Heart right ventricle (tissue), 16 donors: ENCODE data around the gene GLRA3. TPM values are rescaled to one million over a fixed set of nuclear protein-coding genes. Genes with fewer than 3 reads are reported as not detected.
A peak's percentile ranks its signal among the peaks of the same experiment; 100 is the strongest.

Experiments used
- ATAC-seq, 8 donors: fragments of 200-7000 bp; cut with Tn5 transposase; one replicate each; pipeline ENCODE4 v1.9.1; 2020; ENCODE audit warnings: mild to moderate bottlenecking in 8 of 8, moderate library complexity in 8 of 8, moderate number of reproducible peaks in 1 of 8
- DNase-seq, 2 donors: peaks; one replicate each; pipeline ENCODE4 v3.0.0-alpha.2; 2020
- H3K27ac ChIP-seq, 10 donors: fragments of 200-600 bp; sonication (generic) in 2 of 10; one replicate each; pipeline versions ENCODE4 v1.5.0 to v1.8.0; 2020 to 2022; ENCODE audit warnings: mild to moderate bottlenecking in 3 of 10
- H3K27me3 ChIP-seq, 7 donors: fragments of 200-600 bp; one replicate each; pipeline ENCODE4 v1.8.0; 2021 to 2022; ENCODE audit warnings: mild to moderate bottlenecking in 2 of 7
- H3K36me3 ChIP-seq, 9 donors: fragments of 200-600 bp; sonication (generic) in 1 of 9; one replicate each; pipeline versions ENCODE4 v1.5.0 to v1.8.0; 2020 to 2022; ENCODE audit warnings: mild to moderate bottlenecking in 2 of 9
- H3K4me1 ChIP-seq, 9 donors: fragments of 200-600 bp; sonication (generic) in 1 of 9; one replicate each; pipeline versions ENCODE4 v1.5.0 to v1.8.0; 2020 to 2022; ENCODE audit warnings: mild to moderate bottlenecking in 4 of 9
- H3K4me3 ChIP-seq, 10 donors: fragments of 200-600 bp; sonication (generic) in 2 of 10; one replicate each; pipeline versions ENCODE4 v1.5.0 to v1.8.0; 2020 to 2022; ENCODE audit warnings: mild to moderate bottlenecking in 7 of 10, moderate library complexity in 2 of 10
- H3K9me3 ChIP-seq, 11 donors: fragments of 200-600 bp in 10 of 11; sonication (generic) in 2 of 11; one replicate each; pipeline versions ENCODE4 v1.5.0 to v1.8.0; 2013 to 2022; ENCODE audit warnings: mild to moderate bottlenecking in 2 of 11, control low read depth in 1 of 11, moderate library complexity in 1 of 11
- WGBS, 2 donors: extraction: QIAGEN DNeasy Blood & Tissue Kit; methylation state at CpG; one replicate each; pipeline ENCODE4 v1.1.7; 2013; ENCODE audit warnings: inconsistent platforms in 1 of 2; 5-methylcytosine and 5-hydroxymethylcytosine counted together
- intact Hi-C, 10 donors: fragments of 100-400 bp; cut with DNase I; formaldehyde crosslinking; loops; one replicate each; pipeline versions ENCODE4 v1.11.1 to v1.14.2; 2022
- polyA plus RNA-seq, 2 donors: library from polyadenylated mRNA; stranded (reverse); fragments of 200-250 nt; gene quantifications; one replicate each; pipeline ENCODE4 v1.2.3, GENCODE V29; 2013
- total RNA-seq, 10 donors: library from RNA; stranded (reverse); fragmentation: NEBNext Ultra II Directional in 3 of 10; extraction: Animal tissue kit (Norgen Biotek cat#: 25700) in 3 of 10; gene quantifications; one replicate each; pipeline versions ENCODE4 v1.2.1 to v1.2.4, GENCODE V29; 2021 to 2023
- TF ChIP-seq, protein P1 (sequence below), 9 donors: fragments of 200-600 bp; sonication (generic) in 2 of 9; IDR thresholded peaks; one replicate each; pipeline versions ENCODE4 v1.5.0 to v1.8.0; 2021 to 2022; ENCODE audit warnings: antibody characterized with exemption in 9 of 9, mild to moderate bottlenecking in 5 of 9, moderate library complexity in 1 of 9
- donor health status: Arrhythmogenic right ventricular cardiomyopathy.
- donor health status: ischemic (EF 13 %, LVEDD 7.1; RV severe dilation, severe dysfunction).
- donor health status: healthy with polysubstance abuse.
- donor health status: DM: no; HTN: yes; CAD: no.
- donor health status: DM: no; HTN: no; CAD: no.
- donor health status: ischemic (EF 25% LVEDD 6.9; RV normal size, moderate dysfunction).
- donor health status: ischemic (EF 25% LVEDD 5.7; RV mildly dilated, moderate dysfunction).
- donor health status: healthy.
- donor health status: DM: yes; HTN: yes; CAD: no.
- donor health status: Ischemic cardiomyopathy.
- donor health status: ischemic (EF 35%, LVEDD 5.7; RV mildly dilated, moderate dysfunction).
- donor health status: nonischemic (EF 11% LVEDD 7.7; RV severe dilation, severe dysfunction).
- donor health status: DM: yes; HTN: yes; CAD: no.
- donor health status: PGD.
- donor health status: ischemic (EF 29% LVEDD 5.4; RV normal size, mild dysfunction).
- donor health status: nonischemic (EF 23%, LVEDD 6.1; RV moderate dilation, normal function).

The GLRA3 gene
- total and polyA plus RNA-seq, 12 donors, result not detected

DNA sequence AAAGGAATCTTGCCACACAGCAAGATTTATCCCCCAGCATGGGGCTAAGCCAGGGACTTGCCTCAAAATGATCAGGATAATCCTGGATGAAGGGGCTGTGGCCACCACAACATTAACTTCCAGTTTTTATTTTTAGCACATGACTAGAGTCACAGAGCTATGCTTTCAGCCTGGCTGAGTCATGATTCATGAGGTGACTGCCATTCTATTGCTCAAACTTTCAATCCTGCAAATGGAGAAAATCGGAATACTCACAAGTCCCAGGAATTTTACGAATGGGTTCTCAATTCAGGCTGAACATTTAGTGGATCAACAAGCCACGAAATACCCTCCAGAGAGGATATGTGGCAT, 236.1 kb downstream of the GLRA3 start:
- H3K36me3 ChIP-seq, result no peaks in the 10 kb centered on the region
- peak overlapping the region in 1 of 10 donors; percentile 23 for H3K27ac ChIP-seq
- WGBS, 2 donors, result 76 to 78% methylated on average over 3 of the region's 3 CpGs
- TF ChIP-seq, protein P1, sequence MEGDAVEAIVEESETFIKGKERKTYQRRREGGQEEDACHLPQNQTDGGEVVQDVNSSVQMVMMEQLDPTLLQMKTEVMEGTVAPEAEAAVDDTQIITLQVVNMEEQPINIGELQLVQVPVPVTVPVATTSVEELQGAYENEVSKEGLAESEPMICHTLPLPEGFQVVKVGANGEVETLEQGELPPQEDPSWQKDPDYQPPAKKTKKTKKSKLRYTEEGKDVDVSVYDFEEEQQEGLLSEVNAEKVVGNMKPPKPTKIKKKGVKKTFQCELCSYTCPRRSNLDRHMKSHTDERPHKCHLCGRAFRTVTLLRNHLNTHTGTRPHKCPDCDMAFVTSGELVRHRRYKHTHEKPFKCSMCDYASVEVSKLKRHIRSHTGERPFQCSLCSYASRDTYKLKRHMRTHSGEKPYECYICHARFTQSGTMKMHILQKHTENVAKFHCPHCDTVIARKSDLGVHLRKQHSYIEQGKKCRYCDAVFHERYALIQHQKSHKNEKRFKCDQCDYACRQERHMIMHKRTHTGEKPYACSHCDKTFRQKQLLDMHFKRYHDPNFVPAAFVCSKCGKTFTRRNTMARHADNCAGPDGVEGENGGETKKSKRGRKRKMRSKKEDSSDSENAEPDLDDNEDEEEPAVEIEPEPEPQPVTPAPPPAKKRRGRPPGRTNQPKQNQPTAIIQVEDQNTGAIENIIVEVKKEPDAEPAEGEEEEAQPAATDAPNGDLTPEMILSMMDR (IDR thresholded peaks at IDR 0.05), result no peak
- H3K27me3 ChIP-seq, result no peaks in the 10 kb centered on the region
- H3K4me3 ChIP-seq, result no peak overlapping the region
- H3K9me3 ChIP-seq, result no peaks in the 10 kb centered on the region
- intact Hi-C loops, result no loop called here
- ATAC-seq, result peak in 5 of 8 donors; percentile 55 to 90 (median 73)
- no peak for DNase-seq
- peaks cover 0 to 29% (median 0%) of the 10 kb centered on the region in 9 donors for H3K4me1 ChIP-seq

GRCh38 chr4:174592256-174592984, 236.6 kb downstream of the GLRA3 start:
- no peak overlapping the region for H3K4me3 ChIP-seq
- TF ChIP-seq, protein P1 (IDR thresholded peaks at IDR 0.05), result no peak
- ATAC-seq (no peak), DNase-seq (no peak)
- 74 to 80% methylated on average over 3 of the region's 3 CpGs for WGBS, 2 donors
- peaks cover 0 to 29% (median 0%) of the 10 kb centered on the region in 9 donors for H3K4me1 ChIP-seq
- no peaks in the 10 kb centered on the region for H3K27me3 ChIP-seq
- H3K36me3 ChIP-seq, result no peaks in the 10 kb centered on the region
- H3K9me3 ChIP-seq, result no peaks in the 10 kb centered on the region
- H3K27ac ChIP-seq, result no peak overlapping the region
- intact Hi-C loops, result no loop called here

GRCh38 chr4:174591243-174592021, 237.6 kb downstream of the GLRA3 start:
- WGBS, 2 donors, result 61 to 67% methylated on average over 5 of the region's 5 CpGs
- no peaks in the 10 kb centered on the region for H3K36me3 ChIP-seq
- H3K9me3 ChIP-seq, result no peaks in the 10 kb centered on the region
- TF ChIP-seq, protein P1 (IDR thresholded peaks at IDR 0.05), result no peak
- H3K4me3 ChIP-seq, result no peak overlapping the region
- H3K27me3 ChIP-seq, result no peaks in the 10 kb centered on the region
- peaks cover 0 to 29% (median 0%) of the 10 kb centered on the region in 9 donors for H3K4me1 ChIP-seq
- intact Hi-C loops, result no loop called here
- no peak for ATAC-seq
- peak overlapping the region in 1 of 10 donors; percentile 28 for H3K27ac ChIP-seq
- DNase-seq, result no peak

GRCh38 chr4:174590336-174590735, 238.7 kb downstream of the GLRA3 start:
- intact Hi-C loops, result no loop called here
- no peaks in the 10 kb centered on the region for H3K9me3 ChIP-seq
- 76 to 80% methylated on average over 1 of the region's 1 CpG for WGBS, 2 donors
- no peak overlapping the region for H3K27ac ChIP-seq
- H3K4me3 ChIP-seq, result no peak overlapping the region
- ATAC-seq (no peak), DNase-seq (no peak)
- no peaks in the 10 kb centered on the region for H3K36me3 ChIP-seq
- no peaks in the 10 kb centered on the region for H3K27me3 ChIP-seq
- peaks cover 0 to 29% (median 0%) of the 10 kb centered on the region in 9 donors for H3K4me1 ChIP-seq
- TF ChIP-seq, protein P1 (IDR thresholded peaks at IDR 0.05), result no peak

Other genes with a start within 250 kb of the GLRA3 start
- not detected for gene ADAM29, start 89.1 kb upstream of the GLRA3 start, total RNA-seq
- gene ADAM29, start 89.1 kb upstream of the GLRA3 start, polyA plus RNA-seq, result not detected